HCT116 (cell line): ENCODE results near the gene LKAAEAR1. TPM values are rescaled to one million over a fixed set of nuclear protein-coding genes. Genes with fewer than 3 reads are reported as not detected.

ENCODE experiments used
- ATAC-seq: fragments of 200-7000 bp; cut with Tn5 transposase; 2 replicates; pipeline ENCODE4 v1.9.1; 2020; ENCODE audit warnings: mild to moderate bottlenecking, moderate library complexity
- BruUV-seq: library from RNA; stranded (reverse); fragments of 400-500 nt; replicated peaks from 2 replicates; lab custom pipeline; 2021; lab: Mats Ljungman, UMichigan
- CTCF ChIA-PET: fragments of 300-600 bp; sonication (Branson Sonifier 250); formaldehyde crosslinking; loops from one replicate; lab custom pipeline; 2021; ENCODE audit warnings: antibody characterized with exemption; lab: Charles Lee
- POLR2A ChIA-PET: fragments of 300-600, 350-600 bp; sonication (Branson Sonifier 250); formaldehyde crosslinking; loops from one replicate; lab custom pipeline; 2021; ENCODE audit warnings: antibody characterized with exemption; lab: Charles Lee
- RAD21 ChIA-PET, 2 experiments: fragments of 300-600 bp; sonication (Branson Sonifier 250); formaldehyde crosslinking; loops; one replicate each; lab custom pipeline; 2023; ENCODE audit warnings: low total read pairs in 2 of 2; ENCODE audit not compliant: uncharacterized antibody in 2 of 2, unreplicated experiment in 2 of 2, low non-redundant PET in 1 of 2; lab: Charles Lee
- DNase-seq: peaks from one replicate; pipeline ENCODE4 v3.0.0-alpha.2; 2010; ENCODE audit warnings: low read depth, low spot score
- H2AFZ ChIP-seq: fragments of 200-600 bp; shearing (Covaris generic), sonication (generic); 2 replicates; pipeline ENCODE4 v1.6.1; 2017; ENCODE audit warnings: low read depth, mixed run types, mixed read lengths, antibody characterized with exemption, low read length; ENCODE audit not compliant: poor library complexity, severe bottlenecking
- H3K27ac ChIP-seq: 2 replicates; pipeline ENCODE4 v1.5.1; 2012; ENCODE audit warnings: low read depth, low read length
- H3K27me3 ChIP-seq: fragments of 200-600 bp; sonication (generic); 2 replicates; pipeline ENCODE4 v1.6.1; 2016; ENCODE audit warnings: mixed run types, low read length, mixed read lengths; ENCODE audit not compliant: insufficient read depth
- H3K36me3 ChIP-seq, 2 experiments: fragments of 200-500 bp in 1 of 2; fragments of 200-600 bp in 1 of 2; sonication (Bioruptor generic) in 1 of 2; sonication (generic) in 1 of 2; 2 replicates each; pipeline versions ENCODE4 v1.5.1 to v1.6.1; 2014 to 2016; ENCODE audit warnings: low read length in 2 of 2, inconsistent platforms in 1 of 2, mixed read lengths in 1 of 2, mixed run types in 1 of 2; ENCODE audit not compliant: insufficient read depth in 2 of 2, control insufficient read depth in 1 of 2
- H3K4me1 ChIP-seq, 2 experiments: fragments of 200-600 bp in 1 of 2; sonication (generic) in 1 of 2; 2 replicates each; pipeline versions ENCODE4 v1.5.1 to v1.6.1; 2012 to 2017; ENCODE audit warnings: low read length in 2 of 2, inconsistent platforms in 1 of 2, mild to moderate bottlenecking in 1 of 2, mixed read lengths in 1 of 2, mixed run types in 1 of 2, moderate library complexity in 1 of 2; ENCODE audit not compliant: insufficient read depth in 2 of 2, control insufficient read depth in 1 of 2
- H3K4me2 ChIP-seq: fragments of 200-600 bp; sonication (generic); 2 replicates; pipeline ENCODE4 v1.6.1; 2017; ENCODE audit warnings: mixed run types, low read length, mixed read lengths
- H3K4me3 ChIP-seq, 2 experiments: fragments of 200-600 bp in 1 of 2; sonication (generic) in 1 of 2; replicated peaks in 1 of 2; 2 replicates each; pipeline ENCODE4 v1.5.1; 2011 to 2016; ENCODE audit warnings: low read length in 2 of 2, control low read depth in 1 of 2, low read depth in 1 of 2, mild to moderate bottlenecking in 1 of 2, mixed read lengths in 1 of 2, mixed run types in 1 of 2
- H3K79me2 ChIP-seq: fragments of 200-600 bp; sonication (generic); 2 replicates; pipeline ENCODE4 v1.6.1; 2017; ENCODE audit warnings: mild to moderate bottlenecking, mixed run types, low read length, moderate library complexity, mixed read lengths; ENCODE audit not compliant: insufficient read depth
- H3K9ac ChIP-seq: fragments of 200-600 bp; sonication (generic); 2 replicates; pipeline ENCODE4 v1.6.1; 2016; ENCODE audit warnings: low read length, mixed read lengths
- H3K9me2 ChIP-seq: fragments of 200-600 bp; sonication (generic), shearing (Covaris generic); 2 replicates; pipeline ENCODE4 v1.6.1; 2017; ENCODE audit warnings: mixed run types, mild to moderate bottlenecking, moderate library complexity; ENCODE audit not compliant: insufficient read depth
- H3K9me3 ChIP-seq, 2 experiments: fragments of 200-500 bp in 1 of 2; fragments of 200-600 bp in 1 of 2; sonication (Bioruptor generic) in 1 of 2; sonication (generic) in 1 of 2; 2 replicates each; pipeline ENCODE4 v1.6.1; 2014 to 2017; ENCODE audit warnings: low read length in 2 of 2, mixed read lengths in 2 of 2, inconsistent platforms in 1 of 2, low read depth in 1 of 2, mild to moderate bottlenecking in 1 of 2, mixed run types in 1 of 2, moderate library complexity in 1 of 2; ENCODE audit not compliant: control insufficient read depth in 1 of 2, insufficient read depth in 1 of 2
- H4K20me1 ChIP-seq: fragments of 200-600 bp; sonication (generic), shearing (Covaris generic); 2 replicates; pipeline ENCODE4 v1.6.1; 2017; ENCODE audit warnings: mixed run types, mild to moderate bottlenecking, moderate library complexity; ENCODE audit not compliant: insufficient read depth
- CBX3 ChIP-seq: IDR thresholded peaks from 2 replicates; pipeline ENCODE4 v1.6.1; 2012; ENCODE audit warnings: low read depth
- MAX ChIP-seq: IDR thresholded peaks from 2 replicates; pipeline ENCODE4 v1.6.1; 2012
- POLR2AphosphoS5 ChIP-seq: IDR thresholded peaks from 2 replicates; pipeline ENCODE4 v1.6.1; 2011; ENCODE audit warnings: mild to moderate bottlenecking, low read depth, low read length, moderate library complexity
- ZFX ChIP-seq: fragments of 450-650 bp; IDR thresholded peaks from 2 replicates; pipeline ENCODE4 v1.6.1; 2017
- intact Hi-C: fragments of 100-400 bp; cut with micrococcal nuclease; formaldehyde crosslinking; loops from 2 replicates; pipeline ENCODE4 v1.10.0; 2022
- total RNA-seq: library from RNA; stranded (reverse); gene quantifications from one replicate; pipeline ENCODE4 v1.2.1, GENCODE V29; 2021; ENCODE audit not compliant: unreplicated experiment

LKAAEAR1 gene
- total RNA-seq, 1 experiment from 2014 or later = not detected

GRCh38 chr20:64049060-64049877, 34.9 kb downstream of the LKAAEAR1 start, which contains the start of gene SOX18:
Gene SOX18, minus strand, starts transcription at chr20:64049639. Its CDS starts 123 bp downstream, at chr20:64049516.
- Histone ChIP-seq H3K4me1 (peaks cover 30 to 38% of the 10 kb centered on the region in 2 experiments), H2AFZ (no peak within 1 kb of the TSS), H3K9me3 (no peaks in the 10 kb centered on the region), H3K36me3 (no peaks in the 10 kb centered on the region), H3K9me2 (no peaks in the 10 kb centered on the region), H3K27me3 (no peaks in the 10 kb centered on the region), H3K27ac (peak within 1 kb of the TSS; percentile 51; the same call in 1 of the 2 replicates), H3K4me3 (peak within 1 kb of the TSS; percentile 37 to 56), H3K4me2 (peak within 1 kb of the TSS; percentile 80), H3K79me2 (no peaks in the 10 kb centered on the region), H3K9ac (peak within 1 kb of the TSS; percentile 51), H4K20me1 (no peaks in the 10 kb centered on the region)
- ChIA-PET RAD21 (no interaction called here), CTCF (interaction anchor here (1.0 kb wide), 1 partner anchor 10 kb away, joined by 3 read pairs; no protein-coding TSS in a partner anchor), POLR2A (no interaction called here)
- 0 out of 2 replicates have a peak, but pooled peaks have one; percentile 48 for TF ChIP-seq POLR2AphosphoS5
- no peak for TF ChIP-seq MAX
- peak; percentile 66; the same call in 1 of the 2 replicates for TF ChIP-seq ZFX
- intact Hi-C loops = no loop called here
- ATAC-seq (peak; percentile 64), DNase-seq (no peak)
- BruUV-seq = no TSS peak

GRCh38 chr20:64048402-64049044, 35.7 kb downstream of the LKAAEAR1 start:
- POLR2A ChIA-PET = no interaction called here
- H3K4me2 ChIP-seq = no peak overlapping the region
- H3K27ac ChIP-seq = no peak overlapping the region
- peaks cover 27 to 34% of the 10 kb centered on the region in 2 experiments for H3K4me1 ChIP-seq
- ATAC-seq (no peak), DNase-seq (no peak)
- no peak overlapping the region for H3K4me3 ChIP-seq
- no peaks in the 10 kb centered on the region for H3K9me2 ChIP-seq
- intact Hi-C loops = no loop called here
- no peak overlapping the region for H2AFZ ChIP-seq
- no peaks in the 10 kb centered on the region for H3K9me3 ChIP-seq
- CTCF ChIA-PET = no interaction called here
- no peaks in the 10 kb centered on the region for H3K79me2 ChIP-seq
- no peak overlapping the region for H3K9ac ChIP-seq
- no peaks in the 10 kb centered on the region for H3K27me3 ChIP-seq
- no TSS peak for BruUV-seq
- RAD21 ChIA-PET = no interaction called here
- TF ChIP-seq CBX3 = no peak
- no peaks in the 10 kb centered on the region for H4K20me1 ChIP-seq
- no peaks in the 10 kb centered on the region for H3K36me3 ChIP-seq
